Tracheal epithelial cell (primary cell): Measurements from ENCODE around the gene MTHFR. TPM values are rescaled to one million over a fixed set of nuclear protein-coding genes. Genes with fewer than 3 reads are reported as not detected.

ENCODE experiments used
- total RNA-seq: library from RNA; depleted of rRNA; stranded (reverse); fragments of >200 nt; gene quantifications from 2 replicates; pipeline ENCODE4 v1.2.1, GENCODE V29; 2014

The MTHFR gene
- total RNA-seq: 10.6 and 14.5 TPM in 2 replicates

GRCh38 chr1:11805422-11806306 is at the start of gene MTHFR, which contains the start of gene CLCN6:
Gene MTHFR (minus strand): TSS chr1:11805964. CDS start chr1:11803116, 2,848 bp downstream.
Gene CLCN6 (plus strand): TSS chr1:11806191. CDS start chr1:11806263, 72 bp downstream.

GRCh38 chr1:11847667-11848372 is 42.1 kb upstream of the MTHFR start, which contains the start of gene NPPA:
Gene NPPA (minus strand): TSS chr1:11847783. CDS start chr1:11847684, 99 bp downstream.

GRCh38 chr1:11761988-11762406 is 43.8 kb downstream of the MTHFR start, which contains the start of gene C1orf167:
Gene C1orf167 (plus strand): TSS chr1:11762193. CDS start chr1:11764401, 2,208 bp downstream.

GRCh38 chr1:11735854-11736745 is 69.7 kb downstream of the MTHFR start, which contains the start of gene AGTRAP:
Gene AGTRAP (plus strand): TSS chr1:11736136. CDS start chr1:11736209, 73 bp downstream.

Other genes with a start within 250 kb of the MTHFR start
- gene FBXO2, start 151.5 kb downstream of the MTHFR start, total RNA-seq: 54.8 and 78.6 TPM in 2 replicates
- gene FBXO44, start 151.1 kb downstream of the MTHFR start, total RNA-seq: 18.5 and 21.7 TPM in 2 replicates
- gene FBXO6, start 141.8 kb downstream of the MTHFR start, total RNA-seq: 8.2 and 14.9 TPM in 2 replicates
- gene MAD2L2, start 124.8 kb downstream of the MTHFR start, total RNA-seq: 34.0 and 55.2 TPM in 2 replicates
- under 0.01 TPM in 1 of 2 replicates, not detected in the other for gene DRAXIN, start 114.3 kb downstream of the MTHFR start, total RNA-seq
- 98.5 and 99.8 TPM in 2 replicates for gene AGTRAP, start 69.8 kb downstream of the MTHFR start, total RNA-seq
- gene C1orf167, start 43.8 kb downstream of the MTHFR start, total RNA-seq: not detected in 2 replicates
- 3.6 and 5.8 TPM in 2 replicates for gene CLCN6, start 227 bp upstream of the MTHFR start, total RNA-seq
- not detected in 2 replicates for gene NPPA, start 41.8 kb upstream of the MTHFR start, total RNA-seq
- 0.48 TPM in 1 of 2 replicates, not detected in the other for gene NPPB, start 53.0 kb upstream of the MTHFR start, total RNA-seq
- gene KIAA2013, start 120.5 kb upstream of the MTHFR start, total RNA-seq: 86.5 and 98.3 TPM in 2 replicates
- 62.2 and 144 TPM in 2 replicates for gene PLOD1, start 128.8 kb upstream of the MTHFR start, total RNA-seq
- 72.1 and 94.8 TPM in 2 replicates for gene MFN2, start 174.5 kb upstream of the MTHFR start, total RNA-seq
- 44.3 and 60.0 TPM in 2 replicates for gene MIIP, start 213.5 kb upstream of the MTHFR start, total RNA-seq